Neural cell (in vitro differentiated cells): ENCODE results near the gene KIAA1586. TPM values are rescaled to one million over a fixed set of nuclear protein-coding genes. Genes with fewer than 3 reads are reported as not detected.

Experiments used
- H2AFZ ChIP-seq: fragments of 200-600, 300-800 bp; sonication (generic), shearing (Covaris generic); 2 replicates; pipeline ENCODE4 v1.6.0; 2014; ENCODE audit warnings: low read depth, mild to moderate bottlenecking, antibody characterized with exemption, low read length, moderate library complexity
- H3F3A ChIP-seq: fragments of 200-600 bp; shearing (Covaris generic); 2 replicates; pipeline ENCODE4 v1.6.1; 2016; ENCODE audit warnings: mild to moderate bottlenecking, moderate library complexity, mixed read lengths, antibody characterized with exemption, low read length; ENCODE audit not compliant: insufficient read depth, poor library complexity, severe bottlenecking
- H3K27ac ChIP-seq: fragments of 200-600, 300-800 bp; sonication (generic), shearing (Covaris generic); 2 replicates; pipeline ENCODE4 v1.5.1; 2014; ENCODE audit warnings: mild to moderate bottlenecking, low read length, moderate library complexity
- H3K27me3 ChIP-seq: fragments of 300-800, 200-600 bp; sonication (generic), shearing (Covaris generic); 2 replicates; pipeline ENCODE4 v1.6.0; 2014; ENCODE audit warnings: mild to moderate bottlenecking, low read depth, low read length, moderate library complexity; ENCODE audit not compliant: insufficient read depth
- H3K36me3 ChIP-seq: fragments of 300-800, 200-600 bp; sonication (generic), shearing (Covaris generic); 2 replicates; pipeline ENCODE4 v1.5.1; 2014; ENCODE audit warnings: mild to moderate bottlenecking, antibody characterized with exemption, low read length, moderate library complexity; ENCODE audit not compliant: insufficient read depth
- H3K4me2 ChIP-seq: fragments of 300-800, 200-600 bp; sonication (generic), shearing (Covaris generic); 2 replicates; pipeline ENCODE4 v1.6.0; 2014; ENCODE audit warnings: mild to moderate bottlenecking, low read length
- H3K4me3 ChIP-seq: fragments of 300-800, 200-600 bp; sonication (generic), shearing (Covaris generic); 2 replicates; pipeline ENCODE4 v1.5.1; 2014; ENCODE audit warnings: mild to moderate bottlenecking, low read length, moderate library complexity
- H3K79me2 ChIP-seq: fragments of 200-600 bp; shearing (Covaris generic); replicated peaks from 2 replicates; pipeline ENCODE4 v1.6.0; 2014; ENCODE audit warnings: mild to moderate bottlenecking, low read length, moderate library complexity; ENCODE audit not compliant: insufficient read depth
- H3K9ac ChIP-seq: fragments of 300-800, 200-600 bp; sonication (generic), shearing (Covaris generic); 2 replicates; pipeline ENCODE4 v1.6.1; 2016; ENCODE audit warnings: mild to moderate bottlenecking, low read length, mixed read lengths
- H3K9me2 ChIP-seq: fragments of 200-600 bp; shearing (Covaris generic); 2 replicates; pipeline ENCODE4 v1.6.1; 2016; ENCODE audit warnings: mild to moderate bottlenecking, low read length, mixed read lengths; ENCODE audit not compliant: insufficient read depth
- H3K9me3 ChIP-seq: fragments of 200-600, 300-800 bp; sonication (generic), shearing (Covaris generic); 2 replicates; pipeline ENCODE4 v1.6.1; 2016; ENCODE audit warnings: mild to moderate bottlenecking, mixed run types, low read length, moderate library complexity, mixed read lengths
- H4K20me1 ChIP-seq: fragments of 200-600 bp; shearing (Covaris generic); 2 replicates; pipeline ENCODE4 v1.6.1; 2016; ENCODE audit warnings: mild to moderate bottlenecking, mixed run types; ENCODE audit not compliant: insufficient read depth
- EP300 ChIP-seq: fragments of 450-650 bp; conservative IDR thresholded peaks from 2 replicates; pipeline ENCODE4 v1.6.1; 2014; ENCODE audit warnings: antibody characterized with exemption, mild to moderate bottlenecking, moderate library complexity; ENCODE audit not compliant: poor library complexity, severe bottlenecking
- EZH2 ChIP-seq: fragments of 200-600, 300-800 bp; shearing (Covaris generic), sonication (generic); IDR thresholded peaks from 2 replicates; pipeline ENCODE4 v1.6.1; 2014; ENCODE audit warnings: antibody characterized with exemption, low read length, borderline replicate concordance, mild to moderate bottlenecking; ENCODE audit not compliant: insufficient read depth, poor library complexity, severe bottlenecking
- MXI1 ChIP-seq: fragments of 450-650 bp; conservative IDR thresholded peaks from 2 replicates; pipeline ENCODE4 v1.6.1; 2014; ENCODE audit warnings: antibody characterized with exemption, mild to moderate bottlenecking; ENCODE audit not compliant: poor library complexity, severe bottlenecking
- POLR2AphosphoS5 ChIP-seq: IDR thresholded peaks from 2 replicates; pipeline ENCODE4 v1.6.1; 2012
- RAD21 ChIP-seq: fragments of 450-650 bp; conservative IDR thresholded peaks from 2 replicates; pipeline ENCODE4 v1.6.1; 2014; ENCODE audit warnings: antibody characterized with exemption, mild to moderate bottlenecking, moderate library complexity
- REST ChIP-seq: IDR thresholded peaks from 2 replicates; pipeline ENCODE4 v1.6.1; 2012; ENCODE audit warnings: borderline replicate concordance
- SMC3 ChIP-seq: fragments of 450-650 bp; conservative IDR thresholded peaks from 2 replicates; pipeline ENCODE4 v1.6.1; 2014; ENCODE audit warnings: antibody characterized with exemption, mild to moderate bottlenecking, moderate library complexity; ENCODE audit not compliant: poor library complexity
- TAF1 ChIP-seq: IDR thresholded peaks from 2 replicates; pipeline ENCODE4 v1.6.1; 2012; ENCODE audit warnings: low read depth
- polyA plus RNA-seq: library from polyadenylated mRNA; depleted of rRNA; stranded (reverse); fragments of >200 nt; gene quantifications from 2 replicates; pipeline ENCODE4 v1.2.3, GENCODE V29; 2014
- TF ChIP-seq, protein P1 (sequence below): fragments of 450-650 bp; IDR thresholded peaks from 2 replicates; pipeline ENCODE4 v1.5.1; 2014; ENCODE audit warnings: antibody characterized with exemption, mild to moderate bottlenecking, moderate library complexity; ENCODE audit not compliant: poor library complexity, severe bottlenecking

The KIAA1586 gene
- polyA plus RNA-seq, 1 donor from 2014 or later, result 34.4 TPM

DNA sequence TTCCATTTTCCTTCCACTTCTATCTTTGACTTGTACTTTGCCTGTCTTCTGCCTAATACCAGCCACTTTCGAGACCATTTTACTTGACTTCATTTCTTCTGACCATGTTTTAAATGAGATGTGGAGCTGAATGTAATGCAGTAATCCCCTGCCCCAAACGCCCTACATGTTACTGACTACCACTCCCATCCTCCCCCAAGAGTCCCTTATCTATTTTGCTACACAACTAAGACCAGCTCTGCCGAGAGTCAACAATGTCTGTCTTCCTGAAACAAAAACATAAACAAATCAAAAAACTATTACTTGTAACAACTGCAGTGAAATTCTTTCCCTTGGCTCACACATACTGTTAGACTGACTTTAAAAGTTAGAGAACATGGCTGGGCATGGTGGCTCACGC lies 27.1 kb upstream of the KIAA1586 start:
- Histone ChIP-seq H3K79me2 (no peaks in the 10 kb centered on the region), H3K9ac (no peak overlapping the region), H2AFZ (no peak overlapping the region), H3K4me2 (no peak overlapping the region), H3K4me3 (no peak overlapping the region), H3K9me3 (no peaks in the 10 kb centered on the region), H3F3A (no peaks in the 10 kb centered on the region), H3K9me2 (no peaks in the 10 kb centered on the region), H4K20me1 (no peaks in the 10 kb centered on the region), H3K36me3 (no peaks in the 10 kb centered on the region), H3K27me3 (no peaks in the 10 kb centered on the region), H3K27ac (no peak overlapping the region)
- TF ChIP-seq, protein P1, sequence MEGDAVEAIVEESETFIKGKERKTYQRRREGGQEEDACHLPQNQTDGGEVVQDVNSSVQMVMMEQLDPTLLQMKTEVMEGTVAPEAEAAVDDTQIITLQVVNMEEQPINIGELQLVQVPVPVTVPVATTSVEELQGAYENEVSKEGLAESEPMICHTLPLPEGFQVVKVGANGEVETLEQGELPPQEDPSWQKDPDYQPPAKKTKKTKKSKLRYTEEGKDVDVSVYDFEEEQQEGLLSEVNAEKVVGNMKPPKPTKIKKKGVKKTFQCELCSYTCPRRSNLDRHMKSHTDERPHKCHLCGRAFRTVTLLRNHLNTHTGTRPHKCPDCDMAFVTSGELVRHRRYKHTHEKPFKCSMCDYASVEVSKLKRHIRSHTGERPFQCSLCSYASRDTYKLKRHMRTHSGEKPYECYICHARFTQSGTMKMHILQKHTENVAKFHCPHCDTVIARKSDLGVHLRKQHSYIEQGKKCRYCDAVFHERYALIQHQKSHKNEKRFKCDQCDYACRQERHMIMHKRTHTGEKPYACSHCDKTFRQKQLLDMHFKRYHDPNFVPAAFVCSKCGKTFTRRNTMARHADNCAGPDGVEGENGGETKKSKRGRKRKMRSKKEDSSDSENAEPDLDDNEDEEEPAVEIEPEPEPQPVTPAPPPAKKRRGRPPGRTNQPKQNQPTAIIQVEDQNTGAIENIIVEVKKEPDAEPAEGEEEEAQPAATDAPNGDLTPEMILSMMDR, result no peak
- TF ChIP-seq REST (no peak), RAD21 (no peak), MXI1 (no peak), TAF1 (no peak), EZH2 (no peak), POLR2AphosphoS5 (no peak), EP300 (no peak), SMC3 (no peak)

DNA sequence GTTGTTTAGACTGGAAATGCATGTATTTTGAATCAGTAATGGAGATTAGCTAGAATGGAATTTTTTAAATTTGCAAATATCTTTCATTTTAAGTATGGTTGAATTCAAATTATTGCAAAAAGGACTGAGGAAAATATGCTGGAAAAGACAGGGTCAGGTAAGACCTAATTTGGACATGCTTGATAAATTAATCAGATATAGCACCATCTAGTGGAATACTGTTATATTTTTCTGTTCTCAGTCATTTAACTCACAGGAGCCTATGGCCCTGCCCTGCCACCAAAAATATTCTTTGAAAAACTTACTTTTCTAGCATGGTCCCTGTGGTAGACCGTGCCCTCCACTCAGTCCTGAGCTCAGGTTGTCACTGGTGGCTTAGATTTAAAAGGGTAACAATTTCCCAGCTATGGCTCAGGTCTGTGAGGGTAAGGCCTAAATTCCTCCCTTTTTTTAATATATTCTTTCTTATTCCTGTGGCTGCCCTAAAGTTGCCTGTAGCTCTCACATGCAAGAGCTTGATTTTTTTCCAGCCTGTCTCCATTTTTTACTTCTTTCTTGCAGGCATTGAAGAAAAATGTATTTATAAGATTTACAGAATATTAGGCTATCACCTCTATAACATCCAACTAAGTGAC lies 25.3 kb upstream of the KIAA1586 start:
- H3F3A ChIP-seq, result no peaks in the 10 kb centered on the region
- H2AFZ ChIP-seq, result no peak overlapping the region
- no peaks in the 10 kb centered on the region for H3K27me3 ChIP-seq
- no peak overlapping the region for H3K4me3 ChIP-seq
- no peak overlapping the region for H3K4me2 ChIP-seq
- H3K79me2 ChIP-seq, result no peaks in the 10 kb centered on the region
- H3K9ac ChIP-seq, result no peak overlapping the region
- H3K27ac ChIP-seq, result no peak overlapping the region
- H3K36me3 ChIP-seq, result no peaks in the 10 kb centered on the region
- H4K20me1 ChIP-seq, result no peaks in the 10 kb centered on the region
- TF ChIP-seq POLR2AphosphoS5 (no peak), EP300 (no peak), TAF1 (no peak), MXI1 (no peak), EZH2 (no peak), REST (no peak), SMC3 (peak; percentile 69), RAD21 (peak; percentile 63)
- TF ChIP-seq, protein P1, result peak; percentile 70
- no peaks in the 10 kb centered on the region for H3K9me2 ChIP-seq
- H3K9me3 ChIP-seq, result no peaks in the 10 kb centered on the region
